Spleen (tissue), 7 donors: ENCODE results near the gene ETFB.

Source experiments
- POLR2AphosphoS5 ChIP-seq, 3 donors: sonication (generic); formaldehyde crosslinking; IDR thresholded peaks; one replicate each; pipeline ENCODE4 v1.5.1; 2017; ENCODE audit warnings: antibody characterized with exemption in 3 of 3
- TF ChIP-seq, protein P1 (sequence below), 11 experiments: fragments of 200-600 bp in 7 of 11; fragments of 450-650 bp in 4 of 11; sonication (generic) in 4 of 11; IDR thresholded peaks in 8 of 11; conservative IDR thresholded peaks in 3 of 11; 1 replicate in 7 of 11; 2 replicates in 4 of 11; pipeline versions ENCODE4 v1.4.0 to v1.8.0; 2016 to 2021; ENCODE audit warnings: antibody characterized with exemption in 11 of 11, inconsistent platforms in 4 of 11, mild to moderate bottlenecking in 1 of 11
- donor health status: DM: no; HTN: no; CAD: no; lungs with moderate emphysema.
- donor health status: DM: no; HTN: no; CAD: no.
- donor health status: DM: no; HTN: no; CAD: no.

DNA sequence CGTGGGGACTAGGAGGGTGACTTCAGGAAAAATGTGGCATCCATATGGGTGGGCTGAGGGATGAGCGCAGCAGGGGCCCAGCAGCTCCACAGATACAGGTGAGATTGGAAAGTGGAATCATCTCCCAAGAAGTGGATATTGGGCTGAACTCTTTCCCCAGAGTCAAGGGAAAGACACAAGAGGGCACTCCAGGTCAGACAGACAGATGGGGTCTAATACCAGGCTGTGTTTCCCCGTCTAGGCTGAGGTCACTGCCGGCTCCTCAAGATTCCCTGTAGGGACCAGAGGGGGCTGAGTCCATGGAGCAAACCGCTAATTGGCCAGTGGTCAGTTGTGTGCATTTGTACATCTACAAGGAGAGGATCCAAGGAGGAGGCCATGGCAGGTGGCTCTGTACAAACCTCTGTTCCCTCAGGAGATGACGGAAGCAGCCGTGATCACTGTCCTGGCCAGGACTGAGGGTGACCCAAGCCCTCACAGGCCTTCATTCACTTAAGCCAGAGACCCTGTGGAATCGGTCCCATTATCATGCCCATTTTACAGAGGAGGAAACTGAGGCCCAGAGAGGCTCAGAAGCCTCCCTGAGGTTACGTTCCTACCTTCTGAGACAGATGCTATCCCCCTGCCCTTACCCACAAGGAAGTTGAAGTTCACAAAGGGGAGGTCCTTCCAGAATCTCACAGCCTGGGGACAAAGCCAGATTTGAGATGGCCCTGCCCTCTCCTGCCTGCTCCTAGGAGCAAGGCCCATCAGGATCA is 69.7 kb downstream of the ETFB start:
- TF ChIP-seq POLR2AphosphoS5 (IDR thresholded peaks at IDR 0.05): no peak
- TF ChIP-seq, protein P1, sequence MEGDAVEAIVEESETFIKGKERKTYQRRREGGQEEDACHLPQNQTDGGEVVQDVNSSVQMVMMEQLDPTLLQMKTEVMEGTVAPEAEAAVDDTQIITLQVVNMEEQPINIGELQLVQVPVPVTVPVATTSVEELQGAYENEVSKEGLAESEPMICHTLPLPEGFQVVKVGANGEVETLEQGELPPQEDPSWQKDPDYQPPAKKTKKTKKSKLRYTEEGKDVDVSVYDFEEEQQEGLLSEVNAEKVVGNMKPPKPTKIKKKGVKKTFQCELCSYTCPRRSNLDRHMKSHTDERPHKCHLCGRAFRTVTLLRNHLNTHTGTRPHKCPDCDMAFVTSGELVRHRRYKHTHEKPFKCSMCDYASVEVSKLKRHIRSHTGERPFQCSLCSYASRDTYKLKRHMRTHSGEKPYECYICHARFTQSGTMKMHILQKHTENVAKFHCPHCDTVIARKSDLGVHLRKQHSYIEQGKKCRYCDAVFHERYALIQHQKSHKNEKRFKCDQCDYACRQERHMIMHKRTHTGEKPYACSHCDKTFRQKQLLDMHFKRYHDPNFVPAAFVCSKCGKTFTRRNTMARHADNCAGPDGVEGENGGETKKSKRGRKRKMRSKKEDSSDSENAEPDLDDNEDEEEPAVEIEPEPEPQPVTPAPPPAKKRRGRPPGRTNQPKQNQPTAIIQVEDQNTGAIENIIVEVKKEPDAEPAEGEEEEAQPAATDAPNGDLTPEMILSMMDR (IDR thresholded peaks at IDR 0.05 in 8 of 11, conservative IDR thresholded peaks at IDR 0.05 in 3 of 11): no peak
